Activated CD4-positive, alpha-beta T cell treated with anti-CD3 and anti-CD28 coated beads, Interleukin-10, Interleukin-2, amounts not matched to agents 100 ng/mL and 50 ng/mL, durations not matched to agents 16 hours and 8 hours (primary cell): ENCODE measurements around the gene C16orf82.
"Not testable (repeated sequence)": the region's sequence is repeated elsewhere in the genome, so short reads cannot be mapped to it uniquely, and the experiment has no call there.

Experiments
- DNase-seq: peaks from one replicate; pipeline ENCODE4 v3.0.0-alpha.2; 2020

The C16orf82 gene

DNA sequence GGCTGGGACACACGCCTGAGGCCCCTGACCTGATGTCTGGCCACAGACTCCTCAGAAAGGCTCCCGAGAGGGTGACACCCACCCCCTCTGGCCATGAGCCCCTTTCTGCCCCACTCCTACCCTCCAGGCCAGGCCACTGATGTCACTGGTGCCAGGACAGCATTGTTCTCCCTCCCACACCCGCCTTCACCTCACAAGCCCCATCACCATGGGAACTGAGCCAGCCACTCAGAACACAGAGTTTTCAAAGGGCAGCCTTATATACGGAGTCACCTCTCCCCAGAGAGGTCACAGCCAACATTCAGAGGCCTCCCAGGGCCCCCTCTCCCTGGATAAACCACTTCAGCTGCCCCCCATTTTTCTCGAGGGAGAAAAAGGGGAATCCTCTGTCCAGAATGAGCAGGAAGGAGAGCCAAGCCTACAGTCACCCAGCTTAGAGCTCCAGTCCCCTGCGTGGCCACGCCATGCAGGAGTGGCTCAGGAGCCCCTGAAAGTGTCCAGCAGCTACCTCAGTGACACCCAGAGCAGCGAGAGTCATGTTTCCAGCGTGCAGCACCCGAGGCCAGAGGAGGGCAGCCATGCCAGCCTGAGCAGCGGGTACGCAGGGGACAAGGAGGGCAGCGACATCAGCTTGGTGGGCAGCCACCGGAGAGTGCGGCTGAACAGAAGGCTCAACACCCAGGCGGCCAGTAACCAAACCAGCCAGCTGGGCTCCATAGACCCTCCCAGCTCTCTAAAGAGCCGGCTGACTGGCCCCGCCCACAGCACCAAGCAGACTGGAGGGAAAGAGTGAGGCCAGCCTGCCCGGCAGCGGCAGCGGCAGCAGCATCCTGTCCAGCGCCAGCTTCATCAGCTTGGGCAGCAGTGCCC, at the start of gene C16orf82:
Gene C16orf82, plus strand, starts transcription at position 260 of the 870 bp plus-strand sequence.
- no peak for DNase-seq

DNA sequence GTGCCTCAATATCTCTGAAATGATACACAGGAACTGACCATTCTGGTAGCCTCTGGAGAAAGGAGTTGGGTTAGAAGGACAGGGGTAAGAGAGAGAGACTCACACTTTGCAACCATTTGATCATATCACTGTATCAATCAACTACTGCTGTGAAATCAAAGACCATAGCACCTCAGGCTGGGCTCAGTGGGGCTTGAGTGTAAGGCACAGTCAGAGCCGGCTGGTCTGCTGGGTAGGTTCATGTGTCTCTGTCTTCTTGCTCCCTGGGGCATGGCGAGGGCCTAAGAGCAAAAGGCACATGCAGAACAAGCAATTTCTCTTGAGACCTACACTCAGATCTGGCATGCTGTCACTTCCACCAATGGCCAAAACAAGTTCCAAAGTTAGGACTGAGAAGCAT, 46.7 kb upstream of the C16orf82 start:
- no peak for DNase-seq

DNA sequence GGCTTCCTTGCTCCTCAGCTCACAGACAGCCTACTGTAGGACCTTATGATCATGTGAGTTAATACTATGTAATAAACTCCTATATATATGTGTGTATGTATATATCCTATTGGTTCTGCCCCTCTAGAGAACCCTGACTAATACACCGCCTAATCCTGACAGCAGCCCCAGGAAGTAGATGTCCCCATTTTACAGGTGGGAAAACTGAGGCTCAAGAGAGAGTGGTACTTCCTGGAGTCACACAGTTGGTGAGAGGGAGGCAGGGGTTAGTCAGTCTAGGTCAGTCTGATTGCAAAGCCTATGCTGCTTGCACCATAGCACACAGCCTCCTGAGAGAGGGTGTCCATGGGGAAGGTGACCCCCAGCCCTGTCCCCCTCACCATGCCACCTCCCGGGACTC, 42.7 kb upstream of the C16orf82 start:
- DNase-seq, result no peak

DNA sequence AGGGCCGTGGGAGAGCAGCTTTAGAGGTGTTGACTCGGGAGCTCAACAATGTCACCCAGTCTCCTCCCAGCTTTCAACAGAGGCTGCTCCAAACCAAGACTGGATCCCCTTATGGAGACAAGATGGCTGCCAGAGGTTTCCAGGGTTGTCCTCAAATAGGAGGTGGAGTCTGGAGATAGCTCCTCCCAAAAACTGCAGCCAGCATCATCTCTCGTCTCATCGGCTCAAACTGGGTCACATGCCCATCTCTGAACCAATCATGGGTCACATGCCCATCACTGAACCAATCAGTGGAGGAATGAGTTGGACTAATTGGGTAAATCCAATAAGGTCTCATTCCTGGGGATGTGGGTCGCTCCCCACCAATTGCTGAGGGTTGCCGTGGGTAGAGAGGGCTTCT, 41.1 kb upstream of the C16orf82 start:
- no peak for DNase-seq

DNA sequence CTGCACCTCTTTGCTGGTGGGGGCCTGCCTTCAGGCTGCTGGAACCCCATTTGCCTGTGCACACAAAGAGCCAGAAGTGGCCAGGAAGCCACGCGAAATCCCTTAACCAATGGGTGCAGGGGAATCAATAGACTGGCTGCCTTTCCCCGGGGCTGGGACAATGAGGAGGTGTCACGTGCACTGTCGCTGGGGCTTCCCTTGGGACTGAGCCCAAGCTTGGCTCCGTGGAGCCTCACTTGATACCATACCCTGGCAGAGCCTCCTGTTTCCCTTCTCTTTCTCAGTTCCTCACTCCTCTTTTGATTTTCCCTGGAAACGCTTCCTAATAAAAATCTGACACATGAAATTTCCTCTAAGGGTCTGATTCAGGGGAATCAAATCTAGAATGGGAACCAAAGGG, 38.8 kb upstream of the C16orf82 start:
- no peak for DNase-seq

DNA sequence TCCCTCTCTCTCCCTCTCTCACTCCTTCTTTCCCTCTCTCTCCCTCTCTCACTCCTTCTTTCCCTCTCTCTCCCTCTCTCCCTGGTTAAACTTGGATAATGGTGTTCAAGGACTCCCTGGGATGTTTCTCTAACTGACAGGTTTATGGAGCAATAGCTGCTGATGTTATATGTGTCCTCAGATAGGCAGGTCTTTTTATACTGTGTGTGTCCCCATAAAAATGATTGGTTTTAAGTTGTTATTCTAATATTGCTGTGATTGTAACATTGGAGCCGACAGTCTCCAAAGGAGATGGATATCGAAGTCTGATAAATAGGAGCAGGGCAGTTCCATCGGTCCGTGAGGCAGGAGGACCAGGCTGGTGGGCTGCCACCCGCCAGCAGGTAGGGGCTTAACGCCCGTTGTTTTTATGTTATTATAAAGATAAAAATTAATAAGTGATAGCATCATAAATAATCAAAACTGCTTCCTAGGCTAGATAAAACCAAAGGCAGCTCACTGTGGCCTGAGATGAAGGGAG, 38.1 kb upstream of the C16orf82 start:
- no peak for DNase-seq

DNA sequence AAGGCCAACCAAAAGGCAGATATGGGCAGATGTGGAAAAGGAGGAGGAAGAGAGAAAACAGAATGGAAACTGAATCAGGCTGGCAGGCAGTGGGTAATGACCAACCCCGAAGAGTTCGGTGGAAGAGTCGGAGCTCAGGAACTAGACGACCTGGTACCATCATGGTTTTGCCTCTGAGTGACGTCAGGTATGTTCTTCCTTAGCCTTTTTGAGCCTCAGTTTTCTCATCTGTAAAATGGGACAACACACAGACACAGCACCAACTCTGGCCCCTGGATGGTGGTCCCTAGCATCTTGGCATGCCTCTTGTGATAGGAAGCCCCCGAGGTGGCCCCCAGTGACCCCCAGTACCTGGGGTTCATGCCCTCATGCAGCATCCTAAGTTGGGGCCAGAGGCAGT, 37.2 kb upstream of the C16orf82 start:
- DNase-seq, result no peak

DNA sequence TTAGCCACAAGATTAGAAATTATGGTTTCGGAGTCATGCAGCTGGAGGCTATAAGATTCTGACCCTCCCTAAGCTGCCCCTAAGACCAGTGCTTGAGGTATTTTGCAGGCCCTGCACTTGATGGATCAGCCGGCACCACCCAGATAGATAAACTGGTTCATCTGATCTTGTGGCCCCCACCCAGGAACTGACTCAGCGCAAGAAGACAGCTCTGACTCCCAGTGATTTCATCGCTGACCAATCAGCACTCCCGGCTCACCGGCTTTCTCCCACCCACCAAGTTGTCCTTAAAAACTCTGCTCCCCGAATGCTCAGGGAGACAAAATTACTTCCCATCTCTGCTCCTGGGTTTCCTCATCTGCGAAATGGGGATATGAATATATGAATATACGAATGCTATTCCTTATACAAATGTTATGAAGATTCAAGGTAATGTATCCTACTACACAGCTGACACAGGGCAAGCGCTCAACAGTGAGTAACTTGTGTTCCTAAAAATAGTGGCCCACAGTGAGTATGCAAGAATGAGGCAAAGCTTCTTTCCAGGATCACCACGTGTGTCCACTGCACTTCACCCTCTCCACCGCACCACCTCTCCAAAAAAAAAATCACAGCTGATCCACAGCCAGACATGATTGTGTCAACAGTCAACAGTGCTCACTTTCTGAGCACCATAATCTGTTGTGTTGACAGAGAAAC, 33.3 kb upstream of the C16orf82 start:
- DNase-seq, result no peak

DNA sequence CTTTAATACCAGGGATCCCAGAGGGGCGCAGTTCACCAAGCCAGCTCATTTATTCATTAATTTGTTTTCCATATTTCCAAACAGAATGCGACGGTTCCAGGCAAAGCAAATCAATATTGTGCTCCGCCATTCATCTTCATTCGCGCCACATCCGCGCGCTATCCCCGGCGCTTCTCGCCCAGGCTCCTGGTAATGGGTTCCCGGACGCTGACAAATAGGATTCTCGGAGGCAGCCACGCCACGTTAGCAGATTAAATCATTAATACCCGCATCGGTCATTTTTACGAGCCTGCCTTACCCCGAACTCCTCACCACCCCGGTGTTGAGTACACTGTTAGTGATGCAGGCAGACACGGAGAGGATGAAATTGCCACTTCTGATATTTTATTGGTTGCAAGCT, 26.0 kb upstream of the C16orf82 start:
- DNase-seq, result no peak

DNA sequence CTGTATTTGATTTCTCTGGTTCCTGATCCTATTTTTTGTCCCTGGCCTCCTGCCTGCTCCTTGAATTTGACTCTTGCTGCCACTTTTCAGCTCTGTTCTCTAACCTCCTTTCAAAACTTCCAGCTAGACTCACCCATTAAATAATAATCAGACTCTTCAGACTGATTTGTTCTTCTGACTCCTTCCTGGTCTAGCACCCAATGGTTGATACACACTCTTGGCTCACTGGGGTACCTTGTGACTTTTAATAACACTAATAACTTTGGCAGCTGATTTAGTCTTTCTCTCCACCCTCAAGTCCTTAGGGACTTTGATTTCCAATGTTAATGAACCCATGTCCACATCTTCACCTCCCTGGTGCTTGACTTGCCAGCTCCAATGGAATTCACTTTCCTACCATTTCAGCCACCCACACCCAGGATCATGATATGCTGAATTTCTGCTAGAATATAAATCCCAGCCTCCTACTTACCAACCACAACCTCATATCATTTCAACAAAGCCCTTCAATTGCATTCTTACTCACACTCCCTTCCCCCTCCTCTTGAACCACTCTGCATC, 19.7 kb upstream of the C16orf82 start:
- no peak for DNase-seq

DNA sequence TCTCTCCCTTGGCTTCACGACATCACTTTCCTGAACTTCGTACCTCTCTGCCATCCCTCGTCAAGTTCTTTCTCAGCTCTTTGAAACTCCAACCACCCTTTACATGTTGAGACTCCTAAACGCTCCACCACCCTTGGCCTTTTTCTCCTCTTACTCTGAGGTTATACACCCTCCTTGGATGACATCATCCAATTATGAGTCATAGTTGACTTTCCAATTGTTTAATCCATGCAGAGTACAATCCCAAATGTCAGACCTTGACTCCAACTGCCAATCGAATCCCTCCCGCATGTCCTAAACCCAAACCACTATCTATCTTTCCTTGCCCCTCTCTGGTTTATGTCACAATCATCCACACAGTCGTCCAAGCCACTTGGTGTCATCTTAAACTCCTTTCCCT, 18.4 kb upstream of the C16orf82 start:
- no peak for DNase-seq

DNA sequence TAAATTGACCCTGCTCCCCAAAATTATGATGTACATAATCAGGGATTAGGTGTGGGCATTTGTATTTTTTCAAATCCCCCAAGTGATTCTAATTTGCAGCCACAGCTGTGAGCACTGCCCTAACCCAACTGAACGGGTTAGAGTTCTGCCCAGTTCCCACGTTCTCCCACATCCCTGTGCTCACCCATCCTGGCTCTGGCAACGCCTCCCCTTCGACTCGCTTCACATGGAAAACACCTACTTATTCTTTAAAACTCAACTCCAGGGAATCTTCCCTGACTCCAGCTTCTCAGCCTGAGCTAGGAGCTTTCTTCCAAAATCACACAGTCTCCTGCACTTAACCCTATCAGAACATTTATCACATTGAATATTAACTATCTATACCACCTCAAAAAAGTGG, 17.6 kb upstream of the C16orf82 start:
- no peak for DNase-seq

DNA sequence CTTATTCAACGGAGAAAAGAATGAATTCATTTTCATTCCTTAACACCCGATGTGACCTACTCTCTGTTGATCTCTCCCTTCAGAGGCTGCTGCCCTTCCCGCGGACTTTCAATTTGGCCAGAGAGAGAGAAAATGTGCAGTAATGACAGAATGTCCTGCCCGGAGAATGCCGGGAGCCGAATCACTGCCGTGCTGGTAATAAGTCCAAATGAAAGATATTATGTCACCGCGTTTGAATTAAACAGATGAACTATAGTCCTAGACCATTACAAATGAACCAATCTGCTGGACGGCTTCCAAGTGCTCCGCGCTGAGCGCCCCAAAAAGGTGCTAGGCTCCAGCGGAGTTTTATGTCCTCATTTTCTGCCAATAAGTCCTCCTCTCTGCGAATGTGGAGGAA, 14.7 kb upstream of the C16orf82 start:
- DNase-seq, result no peak

DNA sequence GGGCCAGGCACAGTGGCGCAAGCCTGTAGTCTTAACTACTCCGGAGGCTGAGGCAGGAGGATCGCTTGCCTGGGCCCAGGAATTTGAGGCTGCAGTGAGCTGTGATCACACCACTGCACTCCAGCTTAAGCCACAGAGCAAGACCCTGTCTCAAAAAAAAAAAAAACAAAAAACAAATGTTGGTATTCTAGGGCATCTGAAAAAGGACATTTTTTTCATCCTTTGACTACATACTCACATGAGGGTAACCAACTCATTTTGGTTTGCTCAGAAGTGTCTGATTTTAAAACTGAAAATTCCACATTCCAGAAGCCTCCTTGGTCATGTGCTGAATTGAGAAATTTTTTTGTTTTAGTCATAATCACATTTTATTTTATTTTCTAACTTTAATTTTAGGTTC, 12.7 kb upstream of the C16orf82 start:
- no peak for DNase-seq

DNA sequence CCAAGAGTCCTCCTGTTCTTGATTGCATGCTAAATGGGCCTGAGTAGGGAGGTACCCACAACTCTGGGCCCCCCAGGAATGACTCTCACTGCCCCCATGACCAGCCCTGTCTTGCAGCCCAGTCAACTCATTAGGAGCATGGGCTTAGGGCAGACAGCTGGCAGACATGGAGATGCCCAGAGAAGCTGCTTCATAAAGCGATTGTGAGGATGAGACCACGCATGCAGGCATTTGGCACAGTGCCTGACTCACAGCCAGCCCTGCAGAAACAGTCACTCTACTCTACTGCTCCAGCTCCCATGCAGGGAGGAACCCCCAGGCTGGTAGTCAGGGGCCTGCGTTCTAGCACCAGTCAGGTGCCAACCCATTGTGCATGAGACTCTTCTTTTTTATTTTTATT, 8.4 kb upstream of the C16orf82 start:
- DNase-seq, result no peak

DNA sequence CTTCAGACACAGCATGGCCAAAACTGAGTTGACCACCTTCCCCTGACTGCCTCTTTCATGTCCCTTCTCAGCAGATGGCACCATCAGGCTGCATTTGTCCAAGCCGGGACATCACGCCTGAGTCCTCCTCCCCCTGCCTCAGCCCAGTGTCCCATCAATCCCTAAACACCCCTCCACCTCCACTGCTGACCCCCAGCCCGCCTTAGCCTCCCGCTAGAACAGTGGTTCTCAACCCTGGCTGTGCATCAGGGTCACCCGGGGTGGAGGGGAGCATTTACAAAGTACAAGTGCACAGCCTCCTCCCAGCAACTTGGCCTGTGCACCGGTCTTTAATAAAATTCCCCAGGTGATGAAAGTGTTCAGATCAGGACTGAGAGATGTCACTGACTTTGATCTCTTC, 4.0 kb downstream of the C16orf82 start:
- DNase-seq, result no peak

DNA sequence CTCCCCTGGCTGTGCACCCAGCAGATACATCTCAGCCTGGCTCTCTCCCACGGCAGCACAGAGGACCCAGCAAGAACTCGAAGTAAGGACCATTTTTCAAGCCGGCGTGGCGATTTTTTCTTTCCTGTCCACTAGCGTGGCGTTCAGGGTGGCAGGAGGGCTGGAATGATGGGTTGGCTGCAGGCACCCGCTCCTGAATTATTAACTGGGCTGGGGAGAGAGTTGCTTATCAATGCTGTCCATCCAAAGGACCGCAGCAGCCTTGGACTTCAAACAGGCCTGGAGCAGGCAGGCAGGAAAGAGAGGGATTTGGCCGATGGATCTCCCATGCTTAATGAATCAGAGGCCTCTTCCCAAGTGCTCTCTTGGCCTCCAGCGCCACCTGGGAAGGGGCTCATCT, 7.0 kb downstream of the C16orf82 start:
- no peak for DNase-seq

DNA sequence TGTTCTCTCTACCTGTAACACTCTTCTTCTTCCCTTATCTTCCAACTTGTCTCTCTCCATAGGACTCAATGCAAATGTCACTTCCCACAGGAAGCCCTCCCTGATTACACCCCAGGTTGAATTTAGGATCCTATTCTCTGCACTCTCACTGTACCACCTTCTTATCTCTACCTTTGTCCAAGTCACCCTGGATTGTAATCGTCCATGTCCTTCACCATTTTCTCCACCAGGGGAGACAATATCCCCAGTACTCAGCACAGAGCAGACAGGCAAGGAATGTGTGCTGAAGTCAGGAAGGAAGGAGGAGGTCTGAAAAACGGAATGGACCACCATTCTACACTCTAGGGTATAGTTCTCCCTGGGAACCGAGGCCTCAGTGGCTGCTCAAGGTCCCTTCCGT, 14.2 kb downstream of the C16orf82 start:
- DNase-seq, result no peak

DNA sequence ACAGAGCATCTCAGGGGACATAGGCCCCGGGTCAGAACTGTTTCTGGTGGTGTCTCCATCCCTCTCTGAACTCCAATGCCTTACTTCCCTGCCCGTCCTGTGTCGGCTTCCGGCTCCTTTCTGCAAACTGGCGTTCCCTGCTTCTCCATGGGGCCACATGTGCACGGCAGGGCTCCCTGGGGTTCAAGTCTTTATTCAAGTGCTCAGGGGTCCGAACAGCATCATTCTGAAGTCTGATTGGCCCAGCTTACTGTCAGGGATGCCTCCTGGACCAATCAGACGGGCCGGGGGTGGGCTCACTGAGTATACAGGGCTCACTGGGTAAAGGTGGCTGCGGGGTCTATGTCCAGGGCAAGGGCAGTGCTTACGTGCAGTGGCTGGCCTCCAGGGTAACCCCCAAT, 17.1 kb downstream of the C16orf82 start:
- no peak for DNase-seq

DNA sequence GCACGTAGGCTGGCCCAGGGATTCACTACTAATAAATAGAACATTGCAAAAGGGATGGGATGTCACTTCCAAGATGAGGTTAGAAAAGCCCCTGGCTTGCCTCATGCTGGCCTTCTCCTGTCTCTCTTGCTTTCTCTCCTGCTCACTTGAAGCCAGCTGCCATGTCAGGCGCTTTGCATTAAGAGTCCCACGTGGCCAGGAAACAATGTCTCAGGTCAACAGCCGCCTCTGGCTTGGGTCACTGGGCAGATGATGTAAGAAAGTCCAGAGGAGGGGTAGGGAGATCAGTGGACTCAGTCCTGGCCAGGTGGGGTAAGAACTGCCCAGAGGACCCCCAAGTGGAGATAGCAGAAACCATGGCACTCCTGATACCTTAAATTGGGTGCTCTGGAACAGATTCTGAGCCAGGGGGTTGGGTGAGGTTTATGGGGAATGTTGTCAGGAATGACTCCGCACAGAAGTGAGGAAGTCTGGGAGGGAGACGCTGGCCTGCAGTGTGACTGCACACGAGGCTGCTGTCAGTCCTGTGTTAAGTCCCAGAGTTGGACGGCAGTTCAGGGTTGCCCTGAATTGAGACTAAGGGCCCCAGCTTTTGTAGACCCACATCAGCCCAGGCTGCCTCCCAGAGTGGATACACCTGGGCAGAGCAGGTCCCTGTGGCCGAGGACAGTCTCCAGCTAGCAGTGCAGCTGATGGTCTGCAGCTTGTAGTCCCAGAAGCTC, 17.7 kb downstream of the C16orf82 start:
- no peak for DNase-seq

DNA sequence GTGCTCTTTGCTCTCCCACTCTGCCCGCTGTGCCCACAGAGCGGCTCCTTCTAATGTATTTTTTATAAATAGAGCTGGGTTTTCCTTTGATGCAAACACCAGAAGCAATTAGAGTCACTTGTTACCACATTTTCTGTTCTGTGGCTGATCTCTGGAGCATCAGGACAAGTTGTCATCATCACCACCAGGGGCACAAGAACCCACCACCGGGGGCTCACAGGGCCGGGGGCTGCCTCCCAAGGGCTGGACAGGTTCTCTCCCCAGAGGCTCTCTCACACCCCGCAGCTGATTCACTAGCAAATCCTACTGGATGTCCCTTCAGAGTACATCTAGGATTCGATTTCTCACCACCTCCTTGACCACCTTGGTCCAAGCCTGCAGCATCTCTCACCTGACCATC, 18.5 kb downstream of the C16orf82 start:
- no peak for DNase-seq

DNA sequence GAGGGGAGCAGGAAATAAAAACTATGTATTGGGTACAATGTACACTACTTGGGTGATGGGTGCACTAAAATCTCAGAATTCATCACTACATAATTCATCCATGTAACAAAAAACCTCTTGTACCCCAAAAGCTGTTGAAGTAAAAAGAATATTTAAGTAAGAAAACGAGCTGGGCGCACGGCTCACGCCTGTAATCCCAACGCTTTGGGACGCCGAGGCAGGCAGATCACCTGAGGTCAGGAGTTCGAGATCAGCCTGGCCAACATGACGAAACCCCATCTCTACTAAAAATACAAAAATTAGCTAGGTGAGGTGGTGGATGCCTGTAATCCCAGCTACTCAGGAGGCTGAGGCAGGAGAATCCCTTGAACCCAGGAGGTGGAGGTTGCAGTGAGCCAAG, 19.3 kb downstream of the C16orf82 start:
- not testable (repeated sequence) for DNase-seq

DNA sequence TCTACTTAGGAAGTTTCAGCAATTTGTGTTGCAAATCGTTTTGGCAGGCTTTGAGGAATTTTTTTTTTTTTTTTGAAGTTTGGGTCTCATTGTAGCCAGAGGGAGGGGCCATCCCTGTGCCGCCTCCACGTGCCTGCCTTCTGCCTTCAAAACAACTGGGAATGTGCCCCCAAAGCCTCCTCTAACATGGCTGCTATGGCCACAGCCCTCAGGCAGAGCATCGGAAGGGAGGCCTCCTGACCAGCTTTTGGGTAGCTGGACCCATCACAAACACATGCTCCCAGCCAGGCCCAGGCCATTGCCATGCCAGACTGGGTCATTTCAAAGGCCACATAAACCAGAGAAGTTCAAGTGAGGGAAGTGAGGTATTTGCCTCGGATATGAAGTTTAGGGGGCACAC, 21.5 kb downstream of the C16orf82 start:
- no peak for DNase-seq
